ENCODE results near the gene IMMT. TPM values are rescaled to one million over a fixed set of nuclear protein-coding genes. Genes with fewer than 3 reads are reported as not detected.

The IMMT gene
- total and polyA plus RNA-seq, 9 of the 15 experiments (the other 6 are each of a cell fraction or from before 2014, with no cell fraction given) = 119 to 294 (median 140) TPM

- TF ChIP-seq, protein P1, sequence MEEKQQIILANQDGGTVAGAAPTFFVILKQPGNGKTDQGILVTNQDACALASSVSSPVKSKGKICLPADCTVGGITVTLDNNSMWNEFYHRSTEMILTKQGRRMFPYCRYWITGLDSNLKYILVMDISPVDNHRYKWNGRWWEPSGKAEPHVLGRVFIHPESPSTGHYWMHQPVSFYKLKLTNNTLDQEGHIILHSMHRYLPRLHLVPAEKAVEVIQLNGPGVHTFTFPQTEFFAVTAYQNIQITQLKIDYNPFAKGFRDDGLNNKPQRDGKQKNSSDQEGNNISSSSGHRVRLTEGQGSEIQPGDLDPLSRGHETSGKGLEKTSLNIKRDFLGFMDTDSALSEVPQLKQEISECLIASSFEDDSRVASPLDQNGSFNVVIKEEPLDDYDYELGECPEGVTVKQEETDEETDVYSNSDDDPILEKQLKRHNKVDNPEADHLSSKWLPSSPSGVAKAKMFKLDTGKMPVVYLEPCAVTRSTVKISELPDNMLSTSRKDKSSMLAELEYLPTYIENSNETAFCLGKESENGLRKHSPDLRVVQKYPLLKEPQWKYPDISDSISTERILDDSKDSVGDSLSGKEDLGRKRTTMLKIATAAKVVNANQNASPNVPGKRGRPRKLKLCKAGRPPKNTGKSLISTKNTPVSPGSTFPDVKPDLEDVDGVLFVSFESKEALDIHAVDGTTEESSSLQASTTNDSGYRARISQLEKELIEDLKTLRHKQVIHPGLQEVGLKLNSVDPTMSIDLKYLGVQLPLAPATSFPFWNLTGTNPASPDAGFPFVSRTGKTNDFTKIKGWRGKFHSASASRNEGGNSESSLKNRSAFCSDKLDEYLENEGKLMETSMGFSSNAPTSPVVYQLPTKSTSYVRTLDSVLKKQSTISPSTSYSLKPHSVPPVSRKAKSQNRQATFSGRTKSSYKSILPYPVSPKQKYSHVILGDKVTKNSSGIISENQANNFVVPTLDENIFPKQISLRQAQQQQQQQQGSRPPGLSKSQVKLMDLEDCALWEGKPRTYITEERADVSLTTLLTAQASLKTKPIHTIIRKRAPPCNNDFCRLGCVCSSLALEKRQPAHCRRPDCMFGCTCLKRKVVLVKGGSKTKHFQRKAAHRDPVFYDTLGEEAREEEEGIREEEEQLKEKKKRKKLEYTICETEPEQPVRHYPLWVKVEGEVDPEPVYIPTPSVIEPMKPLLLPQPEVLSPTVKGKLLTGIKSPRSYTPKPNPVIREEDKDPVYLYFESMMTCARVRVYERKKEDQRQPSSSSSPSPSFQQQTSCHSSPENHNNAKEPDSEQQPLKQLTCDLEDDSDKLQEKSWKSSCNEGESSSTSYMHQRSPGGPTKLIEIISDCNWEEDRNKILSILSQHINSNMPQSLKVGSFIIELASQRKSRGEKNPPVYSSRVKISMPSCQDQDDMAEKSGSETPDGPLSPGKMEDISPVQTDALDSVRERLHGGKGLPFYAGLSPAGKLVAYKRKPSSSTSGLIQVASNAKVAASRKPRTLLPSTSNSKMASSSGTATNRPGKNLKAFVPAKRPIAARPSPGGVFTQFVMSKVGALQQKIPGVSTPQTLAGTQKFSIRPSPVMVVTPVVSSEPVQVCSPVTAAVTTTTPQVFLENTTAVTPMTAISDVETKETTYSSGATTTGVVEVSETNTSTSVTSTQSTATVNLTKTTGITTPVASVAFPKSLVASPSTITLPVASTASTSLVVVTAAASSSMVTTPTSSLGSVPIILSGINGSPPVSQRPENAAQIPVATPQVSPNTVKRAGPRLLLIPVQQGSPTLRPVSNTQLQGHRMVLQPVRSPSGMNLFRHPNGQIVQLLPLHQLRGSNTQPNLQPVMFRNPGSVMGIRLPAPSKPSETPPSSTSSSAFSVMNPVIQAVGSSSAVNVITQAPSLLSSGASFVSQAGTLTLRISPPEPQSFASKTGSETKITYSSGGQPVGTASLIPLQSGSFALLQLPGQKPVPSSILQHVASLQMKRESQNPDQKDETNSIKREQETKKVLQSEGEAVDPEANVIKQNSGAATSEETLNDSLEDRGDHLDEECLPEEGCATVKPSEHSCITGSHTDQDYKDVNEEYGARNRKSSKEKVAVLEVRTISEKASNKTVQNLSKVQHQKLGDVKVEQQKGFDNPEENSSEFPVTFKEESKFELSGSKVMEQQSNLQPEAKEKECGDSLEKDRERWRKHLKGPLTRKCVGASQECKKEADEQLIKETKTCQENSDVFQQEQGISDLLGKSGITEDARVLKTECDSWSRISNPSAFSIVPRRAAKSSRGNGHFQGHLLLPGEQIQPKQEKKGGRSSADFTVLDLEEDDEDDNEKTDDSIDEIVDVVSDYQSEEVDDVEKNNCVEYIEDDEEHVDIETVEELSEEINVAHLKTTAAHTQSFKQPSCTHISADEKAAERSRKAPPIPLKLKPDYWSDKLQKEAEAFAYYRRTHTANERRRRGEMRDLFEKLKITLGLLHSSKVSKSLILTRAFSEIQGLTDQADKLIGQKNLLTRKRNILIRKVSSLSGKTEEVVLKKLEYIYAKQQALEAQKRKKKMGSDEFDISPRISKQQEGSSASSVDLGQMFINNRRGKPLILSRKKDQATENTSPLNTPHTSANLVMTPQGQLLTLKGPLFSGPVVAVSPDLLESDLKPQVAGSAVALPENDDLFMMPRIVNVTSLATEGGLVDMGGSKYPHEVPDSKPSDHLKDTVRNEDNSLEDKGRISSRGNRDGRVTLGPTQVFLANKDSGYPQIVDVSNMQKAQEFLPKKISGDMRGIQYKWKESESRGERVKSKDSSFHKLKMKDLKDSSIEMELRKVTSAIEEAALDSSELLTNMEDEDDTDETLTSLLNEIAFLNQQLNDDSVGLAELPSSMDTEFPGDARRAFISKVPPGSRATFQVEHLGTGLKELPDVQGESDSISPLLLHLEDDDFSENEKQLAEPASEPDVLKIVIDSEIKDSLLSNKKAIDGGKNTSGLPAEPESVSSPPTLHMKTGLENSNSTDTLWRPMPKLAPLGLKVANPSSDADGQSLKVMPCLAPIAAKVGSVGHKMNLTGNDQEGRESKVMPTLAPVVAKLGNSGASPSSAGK (IDR thresholded peaks at IDR 0.05) = peak; percentile 14; the same call in 1 of the 2 replicates
- TF ChIP-seq, protein P2, sequence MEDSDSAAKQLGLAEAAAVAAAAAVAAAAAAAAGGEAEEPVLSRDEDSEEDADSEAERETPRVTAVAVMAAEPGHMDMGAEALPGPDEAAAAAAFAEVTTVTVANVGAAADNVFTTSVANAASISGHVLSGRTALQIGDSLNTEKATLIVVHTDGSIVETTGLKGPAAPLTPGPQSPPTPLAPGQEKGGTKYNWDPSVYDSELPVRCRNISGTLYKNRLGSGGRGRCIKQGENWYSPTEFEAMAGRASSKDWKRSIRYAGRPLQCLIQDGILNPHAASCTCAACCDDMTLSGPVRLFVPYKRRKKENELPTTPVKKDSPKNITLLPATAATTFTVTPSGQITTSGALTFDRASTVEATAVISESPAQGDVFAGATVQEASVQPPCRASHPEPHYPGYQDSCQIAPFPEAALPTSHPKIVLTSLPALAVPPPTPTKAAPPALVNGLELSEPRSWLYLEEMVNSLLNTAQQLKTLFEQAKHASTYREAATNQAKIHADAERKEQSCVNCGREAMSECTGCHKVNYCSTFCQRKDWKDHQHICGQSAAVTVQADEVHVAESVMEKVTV (CRISPR knock-in tag; IDR thresholded peaks at IDR 0.05) = no peak
- TF ChIP-seq HCFC1 (IDR thresholded peaks at IDR 0.05; ENCODE audit: low read depth, low read length) = no peak
- no peak for TF ChIP-seq ZNF224 (CRISPR knock-in tag; IDR thresholded peaks at IDR 0.05)
- TF ChIP-seq SP1 (CRISPR knock-in tag; IDR thresholded peaks at IDR 0.05) = no peak
These were observed 45.0 kb upstream of the IMMT start (continued) for GRCh38 chr2:86240251-86240650.

All from K562 (cell line).